H9 (cell line): ENCODE results near the gene RTTN. TPM values are rescaled to one million over a fixed set of nuclear protein-coding genes. Genes with fewer than 3 reads are reported as not detected.

ENCODE experiments used
- DNase-seq: peaks from one replicate; pipeline ENCODE4 v3.0.0-alpha.2; 2017
- H2AFZ ChIP-seq: one replicate; pipeline ENCODE4 v1.6.1; 2013; ENCODE audit warnings: mild to moderate bottlenecking, low read length, control low read depth, moderate library complexity
- H2AK5ac ChIP-seq: 2 replicates; pipeline ENCODE4 v1.6.1; 2013; ENCODE audit warnings: low read length, control low read depth, mixed read lengths; ENCODE audit not compliant: insufficient read length
- H2BK120ac ChIP-seq: one replicate; pipeline ENCODE4 v1.6.1; 2013; ENCODE audit warnings: low read depth, mild to moderate bottlenecking, low read length, control low read depth, inconsistent platforms; ENCODE audit not compliant: poor library complexity, severe bottlenecking
- H2BK12ac ChIP-seq: 2 replicates; pipeline ENCODE4 v1.6.1; 2013; ENCODE audit warnings: low read length, control low read depth, mixed read lengths, low read depth; ENCODE audit not compliant: insufficient read length
- H2BK15ac ChIP-seq: 2 replicates; pipeline ENCODE4 v1.6.1; 2013; ENCODE audit warnings: low read depth, low read length, control low read depth
- H2BK20ac ChIP-seq: one replicate; pipeline ENCODE4 v1.6.1; 2013; ENCODE audit warnings: low read depth, mild to moderate bottlenecking, low read length, control low read depth, inconsistent platforms; ENCODE audit not compliant: poor library complexity, severe bottlenecking
- H2BK5ac ChIP-seq: 2 replicates; pipeline ENCODE4 v1.6.1; 2013; ENCODE audit warnings: low read length, control low read depth, mixed read lengths; ENCODE audit not compliant: insufficient read length
- H3K14ac ChIP-seq: 2 replicates; pipeline ENCODE4 v1.6.1; 2013; ENCODE audit warnings: low read length, control low read depth; ENCODE audit not compliant: insufficient read depth
- H3K18ac ChIP-seq: 2 replicates; pipeline ENCODE4 v1.6.1; 2013; ENCODE audit warnings: low read depth, mild to moderate bottlenecking, mixed read lengths, low read length, control low read depth; ENCODE audit not compliant: insufficient read length
- H3K23ac ChIP-seq: 2 replicates; pipeline ENCODE4 v1.6.1; 2013; ENCODE audit warnings: low read length, control low read depth, mixed read lengths, low read depth; ENCODE audit not compliant: insufficient read length
- H3K23me2 ChIP-seq: 2 replicates; pipeline ENCODE4 v1.6.1; 2013; ENCODE audit warnings: low read depth, mild to moderate bottlenecking, mixed read lengths, low read length, control low read depth; ENCODE audit not compliant: insufficient read length, poor library complexity, severe bottlenecking
- H3K27ac ChIP-seq: 2 replicates; pipeline ENCODE4 v1.5.1; 2013; ENCODE audit warnings: low read length, control low read depth, mixed read lengths, low read depth; ENCODE audit not compliant: insufficient read length
- H3K27me3 ChIP-seq: 2 replicates; pipeline ENCODE4 v1.6.1; 2013; ENCODE audit warnings: low read length, control low read depth, inconsistent platforms; ENCODE audit not compliant: insufficient read depth
- H3K4ac ChIP-seq: 2 replicates; pipeline ENCODE4 v1.6.1; 2013; ENCODE audit warnings: low read depth, mild to moderate bottlenecking, control low read depth, inconsistent platforms, low read length, moderate library complexity
- H3K4me1 ChIP-seq: 2 replicates; pipeline ENCODE4 v1.6.1; 2013; ENCODE audit warnings: low read length, control low read depth, inconsistent platforms; ENCODE audit not compliant: insufficient read depth
- H3K4me2 ChIP-seq: 2 replicates; pipeline ENCODE4 v1.6.1; 2013; ENCODE audit warnings: low read length, control low read depth, mixed read lengths; ENCODE audit not compliant: insufficient read length, insufficient read depth
- H3K56ac ChIP-seq: 2 replicates; pipeline ENCODE4 v1.6.1; 2013; ENCODE audit warnings: low read depth, mild to moderate bottlenecking, mixed read lengths, low read length, control low read depth; ENCODE audit not compliant: insufficient read length
- H3K79me1 ChIP-seq: 2 replicates; pipeline ENCODE4 v1.6.1; 2013; ENCODE audit warnings: low read depth, mild to moderate bottlenecking, moderate library complexity, low read length, control low read depth, inconsistent platforms; ENCODE audit not compliant: insufficient read depth, poor library complexity, severe bottlenecking
- H3K79me2 ChIP-seq: 2 replicates; pipeline ENCODE4 v1.6.1; 2013; ENCODE audit warnings: low read length, control low read depth, inconsistent platforms; ENCODE audit not compliant: insufficient read depth
- H3K9ac ChIP-seq: 2 replicates; pipeline ENCODE4 v1.6.1; 2013; ENCODE audit warnings: low read length, control low read depth, mixed read lengths; ENCODE audit not compliant: insufficient read length; ENCODE audit errors: extremely low read depth
- H3K9me3 ChIP-seq: one replicate; pipeline ENCODE4 v1.6.1; 2013; ENCODE audit warnings: low read depth, low read length, inconsistent platforms; ENCODE audit not compliant: control insufficient read depth
- H3T11ph ChIP-seq: one replicate; pipeline ENCODE4 v1.6.1; 2013; ENCODE audit warnings: mild to moderate bottlenecking, low read length, control low read depth, inconsistent platforms
- H4K20me1 ChIP-seq: one replicate; pipeline ENCODE4 v1.6.1; 2013; ENCODE audit not compliant: control insufficient read depth, insufficient read length, insufficient read depth
- H4K5ac ChIP-seq: 2 replicates; pipeline ENCODE4 v1.6.1; 2013; ENCODE audit warnings: low read depth, mild to moderate bottlenecking, mixed read lengths, low read length, control low read depth; ENCODE audit not compliant: insufficient read length
- H4K8ac ChIP-seq: replicated peaks from 2 replicates; pipeline ENCODE4 v1.6.1; 2013; ENCODE audit warnings: low read length, control low read depth, mixed read lengths, low read depth; ENCODE audit not compliant: insufficient read length
- H4K91ac ChIP-seq: 2 replicates; pipeline ENCODE4 v1.6.1; 2013; ENCODE audit warnings: low read depth, mild to moderate bottlenecking, moderate library complexity, mixed read lengths, low read length, control low read depth; ENCODE audit not compliant: insufficient read length
- H3K27ac Mint-ChIP-seq, 3 experiments: 2 replicates in 2 of 3; 3 replicates in 1 of 3; pipeline ENCODE4 v1.8.0; 2020 to 2021; ENCODE audit warnings: mixed read lengths in 3 of 3, mild to moderate bottlenecking in 1 of 3, moderate library complexity in 1 of 3
- H3K27me3 Mint-ChIP-seq: 2 replicates; pipeline ENCODE4 v1.8.0; 2021; ENCODE audit warnings: low read depth, mild to moderate bottlenecking, moderate library complexity, mixed read lengths
- H3K36me3 Mint-ChIP-seq, 3 experiments: 2 replicates in 2 of 3; 3 replicates in 1 of 3; pipeline ENCODE4 v1.8.0; 2020 to 2021; ENCODE audit warnings: low read depth in 3 of 3, mixed read lengths in 3 of 3; ENCODE audit not compliant: insufficient read depth in 1 of 3
- H3K4me1 Mint-ChIP-seq, 2 experiments: 2 replicates each; pipeline ENCODE4 v1.8.0; 2020; ENCODE audit warnings: mixed read lengths in 2 of 2
- H3K4me3 Mint-ChIP-seq, 2 experiments: 2 replicates in 1 of 2; 3 replicates in 1 of 2; pipeline ENCODE4 v1.8.0; 2020 to 2021; ENCODE audit warnings: mild to moderate bottlenecking in 2 of 2, mixed read lengths in 2 of 2, moderate library complexity in 1 of 2
- H3K9me3 Mint-ChIP-seq, 2 experiments: 2 replicates in 1 of 2; 3 replicates in 1 of 2; pipeline ENCODE4 v1.8.0; 2020; ENCODE audit warnings: mild to moderate bottlenecking in 2 of 2, mixed read lengths in 2 of 2, moderate library complexity in 1 of 2
- CTCF ChIP-seq: fragments of 200-600 bp; sonication (generic); conservative IDR thresholded peaks from 3 replicates; pipeline ENCODE4 v1.8.0; 2021; ENCODE audit warnings: antibody characterized with exemption, mild to moderate bottlenecking
- WGBS: extraction: QIAGEN DNeasy Blood & Tissue Kit; methylation state at CpG from one replicate; pipeline ENCODE4 v1.1.7; 2013; ENCODE audit warnings: missing lambda C conversion rate, low lambda C conversion rate, mixed read lengths; ENCODE audit not compliant: insufficient read length; ENCODE audit errors: extremely low coverage; 5-methylcytosine and 5-hydroxymethylcytosine counted together
- total RNA-seq: library from RNA; stranded (reverse); gene quantifications from 2 replicates; pipeline ENCODE4 v1.2.1, GENCODE V29; 2021

The RTTN gene
- total RNA-seq, 1 experiment from 2014 or later, result 17.6 TPM

- no peak overlapping the region for H2BK12ac ChIP-seq
Observed at GRCh38 chr18:70124139-70124538, 81.3 kb downstream of the RTTN start.

More at GRCh38 chr18:70124139-70124538, 81.3 kb downstream of the RTTN start:
- no peaks in the 10 kb centered on the region for H3K4me1 ChIP-seq
- H3K56ac ChIP-seq, result no peak overlapping the region
- H2AK5ac ChIP-seq, result no peak overlapping the region
- H3K27me3 ChIP-seq, result no peaks in the 10 kb centered on the region
- no peak overlapping the region for H3K4me2 ChIP-seq
- no peak overlapping the region for H2AFZ ChIP-seq
- H3K9ac ChIP-seq, result no peak overlapping the region
- TF ChIP-seq CTCF, result no peak
- no peaks in the 10 kb centered on the region for H4K20me1 ChIP-seq
- no peaks in the 10 kb centered on the region for H3K23me2 ChIP-seq
- DNase-seq, result no peak
- no peaks in the 10 kb centered on the region for H3K79me2 ChIP-seq
- no peak overlapping the region for H2BK15ac ChIP-seq
- Mint-ChIP-seq H3K4me1 (no peaks in the 10 kb centered on the region), H3K36me3 (peaks cover 0 to 3% (median 0%) of the 10 kb centered on the region in 3 experiments; a peak in 4 of 7 replicates), H3K9me3 (no peaks in the 10 kb centered on the region), H3K27me3 (no peaks in the 10 kb centered on the region), H3K4me3 (no peak overlapping the region), H3K27ac (peak overlapping the region in 1 of 3 experiments; percentile 31; a peak in 1 of 7 replicates)
- no peak overlapping the region for H3K18ac ChIP-seq
- H2BK120ac ChIP-seq, result no peak overlapping the region
- H3K23ac ChIP-seq, result no peak overlapping the region
- H3K79me1 ChIP-seq, result no peaks in the 10 kb centered on the region
- WGBS, result no CpG with 5 or more reads among the region's 4 CpGs
- no peak overlapping the region for H4K8ac ChIP-seq
- H2BK5ac ChIP-seq, result no peak overlapping the region
- no peak overlapping the region for H4K91ac ChIP-seq
- H4K5ac ChIP-seq, result no peak overlapping the region
- no peak overlapping the region for H3K14ac ChIP-seq
- H3T11ph ChIP-seq, result no peak overlapping the region
- H3K9me3 ChIP-seq, result no peaks in the 10 kb centered on the region
- H2BK20ac ChIP-seq, result no peak overlapping the region
- no peak overlapping the region for H3K27ac ChIP-seq
- H3K4ac ChIP-seq, result no peak overlapping the region
